ENCODE data around the gene ADPRHL1.

The ADPRHL1 gene

GRCh38 chr13:113354831-113355610 is 98.3 kb downstream of the ADPRHL1 start:
- DNase-seq, result no peak

GRCh38 chr13:113353254-113353653 is 100.0 kb downstream of the ADPRHL1 start:
- DNase-seq, result no peak

GRCh38 chr13:113351514-113352026 is 101.7 kb downstream of the ADPRHL1 start:
- DNase-seq, result no peak

- DNase-seq, result no peak
These were observed 102.4 kb downstream of the ADPRHL1 start for GRCh38 chr13:113350938-113351335.

GRCh38 chr13:113350065-113350937 is 103.0 kb downstream of the ADPRHL1 start:
- no peak for DNase-seq

All from nucleus accumbens (tissue), 56 donors.